HG03280 (cell line): Measurements from ENCODE around the gene KCNMB2.
A peak's percentile ranks its signal among the peaks of the same experiment; 100 is the strongest.

Experiments
- ATAC-seq: cut with Tn5 transposase; IDR thresholded peaks from one replicate; pipeline ENCODE4 v1.9.1; 2021; ENCODE audit warnings: mild to moderate bottlenecking, moderate library complexity; ENCODE audit not compliant: unreplicated experiment

The KCNMB2 gene

GRCh38 chr3:178685591-178685906, 149.3 kb downstream of the KCNMB2 start:
- no peak for ATAC-seq

GRCh38 chr3:178686826-178687225, 150.6 kb downstream of the KCNMB2 start:
- no peak for ATAC-seq

DNA sequence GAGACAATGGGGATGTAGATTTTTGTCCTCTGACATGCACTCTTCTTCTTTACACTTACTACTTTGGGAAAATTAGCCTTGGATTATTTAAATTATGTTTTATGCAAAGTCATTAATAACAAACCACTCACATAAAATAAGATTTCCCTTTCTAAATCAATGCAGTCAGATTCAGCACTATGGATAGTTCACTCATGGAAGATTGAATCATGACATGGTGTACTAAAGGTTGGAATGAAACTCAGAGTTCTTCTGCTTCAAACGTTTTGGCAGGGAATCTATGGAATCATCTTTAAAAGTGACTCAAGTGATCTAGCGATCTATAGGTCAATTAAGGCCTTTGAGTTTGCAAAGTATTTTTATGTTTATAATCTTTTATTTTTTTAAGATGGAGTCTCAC, 154.3 kb downstream of the KCNMB2 start:
- ATAC-seq, result no peak

- ATAC-seq, result no peak
Measured at GRCh38 chr3:178699364-178699763, 163.1 kb downstream of the KCNMB2 start.

DNA sequence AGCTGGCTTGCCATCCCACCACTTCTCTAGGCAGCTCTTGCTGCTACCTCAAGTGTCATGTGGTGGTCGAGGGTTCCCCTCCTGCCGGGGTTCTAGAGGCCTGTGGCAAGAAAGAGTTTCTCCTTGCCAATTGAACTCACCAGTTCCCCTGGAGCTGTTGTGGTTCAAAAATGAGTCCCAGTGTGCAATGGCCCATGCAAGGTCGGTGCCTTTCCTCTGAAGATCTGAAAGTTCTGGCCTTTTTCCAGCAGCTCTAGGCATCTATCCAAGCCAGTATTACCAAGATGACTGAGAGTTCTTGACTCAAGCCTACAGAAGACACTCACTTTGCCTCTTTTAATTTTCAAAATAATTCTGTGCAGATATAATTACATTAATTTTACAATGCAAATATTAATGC, 163.6 kb downstream of the KCNMB2 start:
- no peak for ATAC-seq

DNA sequence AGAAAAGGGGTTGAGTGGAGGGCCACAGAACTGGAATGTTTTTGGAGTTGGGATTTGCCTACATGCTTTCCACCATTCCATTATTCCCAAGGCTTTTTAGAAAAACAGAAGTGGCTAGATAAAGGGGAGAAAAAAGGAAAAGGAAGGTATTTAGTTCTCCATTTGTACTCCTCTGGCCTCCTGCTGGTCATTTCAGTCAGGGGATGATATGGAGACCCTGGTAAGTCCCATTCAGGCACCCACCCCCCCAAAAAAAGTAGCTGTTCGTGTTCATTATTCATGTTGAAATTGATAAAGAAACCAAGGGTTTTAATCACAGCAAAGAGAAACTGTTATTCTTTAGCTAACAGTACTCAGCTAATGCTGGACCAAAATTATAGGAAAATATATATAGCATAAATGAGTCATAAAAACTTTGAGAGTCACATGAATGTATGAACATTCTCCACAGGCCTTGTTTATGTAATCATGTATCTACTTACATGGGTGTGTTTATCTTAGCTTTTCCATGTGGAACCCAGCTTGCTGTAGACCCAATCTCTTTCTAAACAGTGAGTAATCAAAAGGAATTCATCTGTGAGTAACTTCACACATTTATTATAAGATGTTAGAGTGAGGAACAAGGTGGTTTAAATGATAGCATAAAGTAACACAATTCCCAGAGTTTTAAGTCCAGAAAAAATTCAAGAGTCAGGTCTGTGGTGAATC, 167.2 kb downstream of the KCNMB2 start:
- ATAC-seq, result no peak

- no peak for ATAC-seq
Measured at GRCh38 chr3:178705925-178706324, 169.7 kb downstream of the KCNMB2 start.

DNA sequence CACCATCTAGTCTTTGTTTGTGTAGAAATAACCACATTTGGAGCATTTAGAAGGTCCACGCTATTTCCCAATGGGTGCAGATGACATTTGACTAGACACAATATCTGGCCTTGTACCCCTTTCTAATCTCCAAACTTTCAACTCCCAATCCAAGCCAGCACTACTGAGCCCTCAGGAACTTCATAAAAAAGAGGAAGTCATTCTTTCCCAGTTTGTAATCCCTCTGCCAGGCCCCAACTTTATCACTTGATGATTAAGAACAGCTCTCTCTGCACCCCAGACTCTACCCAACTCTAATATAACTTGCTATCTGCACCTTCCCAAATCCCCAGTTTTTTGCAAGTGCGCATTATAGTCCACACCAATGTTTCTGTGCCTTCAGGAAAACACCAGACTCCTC, 170.2 kb downstream of the KCNMB2 start:
- ATAC-seq, result no peak

DNA sequence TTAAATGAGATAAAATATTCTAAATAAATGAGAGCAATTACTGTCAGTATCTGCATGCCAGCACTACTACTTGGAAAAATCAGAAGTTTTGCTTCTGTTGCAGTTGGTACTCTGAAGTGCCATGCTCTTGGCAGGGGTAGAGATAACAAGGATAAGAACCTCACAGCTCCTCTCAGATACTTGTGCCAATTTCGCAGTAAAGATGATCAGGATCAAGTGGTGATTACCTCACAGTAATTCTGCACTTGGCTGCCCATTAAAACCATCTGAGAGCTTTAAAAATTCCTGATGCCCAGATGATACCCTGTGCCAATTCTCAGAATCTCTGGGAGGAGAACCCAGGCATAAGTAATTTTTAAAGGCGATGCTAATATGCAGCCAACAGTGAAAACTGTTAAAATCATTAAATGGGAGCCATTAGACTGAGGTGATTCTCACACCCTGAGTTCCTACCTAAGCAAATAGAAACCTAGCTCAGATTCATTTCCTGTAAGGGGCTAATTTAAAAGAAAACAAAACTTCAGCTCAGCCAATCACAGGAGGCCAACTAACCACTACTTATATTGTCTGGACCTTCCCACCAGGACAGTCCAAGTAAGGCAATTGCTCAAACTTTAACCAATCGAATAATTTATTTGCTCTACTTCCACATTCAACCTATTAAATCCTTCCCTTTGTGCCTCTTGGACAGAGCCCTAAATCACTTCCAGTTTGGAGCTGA, 171.2 kb downstream of the KCNMB2 start:
- ATAC-seq, result peak; percentile 53

DNA sequence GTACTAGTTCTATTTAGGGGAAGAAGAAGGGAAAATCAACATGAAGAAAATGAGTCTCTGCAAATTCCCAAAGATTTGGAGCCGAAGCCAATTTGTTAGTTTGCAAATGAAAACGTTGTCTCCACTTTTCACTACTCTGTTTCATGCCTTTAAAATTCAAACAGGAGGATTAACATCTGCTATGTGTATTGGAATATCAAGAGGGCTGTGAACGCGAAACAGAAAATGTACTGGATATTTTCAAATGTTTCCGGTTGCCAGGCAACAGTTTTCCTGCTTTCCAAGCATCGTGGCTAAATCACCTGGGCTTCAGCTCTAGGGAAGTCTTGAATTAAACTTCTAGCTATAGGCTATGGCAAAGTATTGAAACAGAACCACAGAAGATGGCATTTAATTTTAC, 172.8 kb downstream of the KCNMB2 start:
- no peak for ATAC-seq

DNA sequence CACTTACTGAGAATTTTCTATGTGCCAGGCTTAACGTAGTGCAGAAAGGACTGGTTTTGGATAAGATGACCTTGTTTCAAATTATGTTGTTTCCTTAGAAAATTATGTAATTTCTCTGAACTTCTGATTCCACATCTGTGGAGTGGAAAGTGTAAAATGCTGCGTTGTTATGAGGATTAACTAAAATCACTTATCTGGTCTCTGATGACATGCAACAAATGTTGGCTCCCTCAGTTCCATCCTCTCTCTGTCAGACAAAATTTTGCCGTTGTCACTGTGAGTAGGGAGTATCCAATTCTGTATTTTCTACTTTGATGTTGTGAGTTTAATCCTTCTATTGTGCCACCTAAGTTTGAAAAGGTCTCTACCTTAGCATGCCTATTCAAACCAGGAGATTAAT, 175.5 kb downstream of the KCNMB2 start:
- no peak for ATAC-seq

- no peak for ATAC-seq
Measured at GRCh38 chr3:178712247-178712646, 176.0 kb downstream of the KCNMB2 start.

DNA sequence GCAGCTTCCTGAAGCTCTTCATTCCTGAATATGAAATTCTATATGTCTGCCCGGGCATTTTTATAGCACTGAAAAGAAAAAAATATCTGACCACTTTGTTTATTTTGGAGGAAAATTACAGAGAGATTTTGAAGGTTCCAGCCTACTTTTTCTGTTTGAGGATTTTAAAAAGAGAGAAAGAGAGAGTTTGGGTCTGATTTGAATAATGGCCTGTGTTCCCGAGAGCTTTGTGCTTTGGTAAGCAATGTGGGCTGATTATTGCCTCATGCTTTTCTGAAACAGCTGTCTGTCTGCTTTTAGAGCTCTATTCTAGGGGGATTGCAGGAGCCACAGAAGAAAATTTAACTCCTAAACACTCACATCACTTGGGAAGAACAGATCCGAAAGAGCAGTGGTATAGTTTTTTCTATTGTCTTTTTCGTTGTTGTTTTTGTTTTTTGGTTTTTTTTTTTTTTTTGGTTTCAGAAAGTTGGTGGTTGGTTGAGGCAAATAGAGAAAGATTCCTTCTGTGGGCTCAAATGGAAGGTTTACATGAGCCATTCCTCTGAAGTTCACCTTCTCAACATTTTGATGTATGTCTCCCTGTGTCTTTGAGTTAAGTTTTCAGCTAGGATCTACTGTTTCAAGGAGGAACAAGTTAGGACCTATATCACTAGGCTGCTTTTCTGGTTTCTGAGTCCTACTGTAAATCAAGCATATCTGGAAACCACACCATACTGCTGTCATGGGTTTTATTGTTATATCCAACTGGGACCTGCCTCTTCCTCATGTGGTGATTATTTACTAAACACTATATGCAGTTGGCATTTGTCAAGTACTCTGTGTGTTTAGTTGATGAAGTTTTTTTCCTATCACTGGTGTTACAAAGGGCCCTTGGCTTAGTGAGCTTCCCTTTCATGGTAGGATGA, 178.9 kb downstream of the KCNMB2 start:
- ATAC-seq, result no peak

GRCh38 chr3:178718995-178719635, 182.9 kb downstream of the KCNMB2 start:
- ATAC-seq, result no peak

DNA sequence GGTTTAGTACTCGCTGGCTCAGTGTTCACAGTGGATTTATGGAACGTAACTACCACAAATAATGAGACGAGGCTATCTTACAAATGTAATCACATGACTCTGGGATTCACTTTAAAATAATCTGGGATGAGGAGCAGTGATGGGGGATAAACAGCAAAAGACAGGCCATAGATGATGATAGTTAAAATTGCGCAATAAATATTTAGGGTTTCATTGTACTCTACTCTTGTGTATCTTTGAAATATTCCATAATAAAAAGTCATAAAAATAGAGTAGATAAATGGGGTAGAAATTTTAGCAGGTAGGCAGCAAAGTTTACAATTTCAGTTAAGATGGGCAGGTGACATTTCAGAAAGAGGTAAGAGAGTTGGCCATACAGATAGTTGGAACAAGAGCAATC, 196.6 kb downstream of the KCNMB2 start:
- ATAC-seq, result no peak

DNA sequence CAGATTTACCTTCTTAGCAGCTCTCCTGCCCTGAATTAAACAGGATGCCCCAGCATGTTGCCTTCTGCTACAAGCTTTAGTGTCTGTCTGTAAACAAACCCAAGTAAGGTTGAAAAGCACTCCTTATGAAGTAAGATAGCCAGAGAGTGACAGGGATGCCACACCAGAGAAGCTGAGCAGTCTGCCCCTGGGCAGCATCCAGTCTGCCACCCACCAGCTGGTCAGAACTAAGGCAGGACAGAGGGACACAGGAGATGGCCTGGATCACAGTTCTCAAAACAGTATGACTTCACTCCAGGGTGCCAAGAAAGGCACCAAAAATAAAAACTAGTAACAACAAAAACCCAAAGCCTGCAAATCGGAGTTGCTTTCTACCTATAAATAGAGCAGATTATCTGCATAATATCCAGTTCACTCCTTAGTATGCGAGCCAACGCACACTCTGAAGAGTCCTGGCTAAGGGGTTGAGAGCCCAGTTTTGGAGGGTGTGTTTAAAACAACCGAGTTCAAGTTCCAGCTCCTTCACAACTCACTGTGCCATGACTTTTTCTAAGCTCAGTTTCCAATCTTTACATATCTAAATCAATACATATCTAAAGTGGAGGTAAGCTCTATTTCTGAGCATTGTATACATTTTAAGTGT, 198.9 kb downstream of the KCNMB2 start:
- no peak for ATAC-seq

DNA sequence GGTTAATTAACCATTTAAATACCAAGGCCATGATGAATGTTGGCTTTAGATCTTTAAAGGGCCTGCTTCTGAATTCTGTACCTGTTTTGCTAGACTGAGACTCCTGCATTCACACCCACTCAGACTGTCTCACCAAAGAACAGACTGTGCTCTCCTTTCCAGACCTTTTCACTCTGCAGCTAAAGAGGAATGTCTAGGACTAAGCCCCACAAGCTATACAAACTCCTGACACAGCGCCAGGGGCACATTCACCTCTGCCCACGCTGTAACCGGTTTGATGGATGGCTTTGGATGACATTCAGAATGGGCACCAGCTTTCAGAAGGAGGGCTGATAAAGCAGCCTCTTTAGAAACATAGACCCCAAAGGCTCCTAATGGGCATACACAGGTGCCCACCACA, 200.1 kb downstream of the KCNMB2 start:
- no peak for ATAC-seq

- no peak for ATAC-seq
Measured at GRCh38 chr3:178739720-178740119, 203.5 kb downstream of the KCNMB2 start.

GRCh38 chr3:178741020-178741419, 204.8 kb downstream of the KCNMB2 start:
- no peak for ATAC-seq

- ATAC-seq, result no peak
Measured at GRCh38 chr3:178743297-178743696, 207.1 kb downstream of the KCNMB2 start.
